ENCODE results near the gene SOX12. TPM values are rescaled to one million over a fixed set of nuclear protein-coding genes. Genes with fewer than 3 reads are reported as not detected.
A peak's percentile ranks its signal among the peaks of the same experiment; 100 is the strongest.

SOX12 gene
- total RNA-seq, 1 experiment from 2014 or later: 59.1 TPM

GRCh38 chr20:325045-325888 is at the start of gene SOX12 (continued):
- TF ChIP-seq GRHL2 (CRISPR knock-in tag; IDR thresholded peaks at IDR 0.05; ENCODE audit: insufficient replicate concordance, severe bottlenecking) (no peak), STAT6 (CRISPR knock-in tag; conservative IDR thresholded peaks at IDR 0.05; ENCODE audit: low read depth) (no peak), FOXJ3 (CRISPR knock-in tag; IDR thresholded peaks at IDR 0.05; ENCODE audit: borderline replicate concordance) (no peak), ZNF416 (CRISPR knock-in tag; IDR thresholded peaks at IDR 0.05) (no peak), GTF2I (CRISPR knock-in tag; conservative IDR thresholded peaks at IDR 0.05) (no peak), IRF1 (CRISPR knock-in tag; IDR thresholded peaks at IDR 0.05) (no peak), JAZF1 (CRISPR knock-in tag; IDR thresholded peaks at IDR 0.05) (no peak), SP1 (CRISPR knock-in tag; conservative IDR thresholded peaks at IDR 0.05) (peak; percentile 71), ATF6 (CRISPR knock-in tag; IDR thresholded peaks at IDR 0.05) (no peak), FOXK1 (CRISPR knock-in tag; IDR thresholded peaks at IDR 0.05) (peak; percentile 73), MLX (CRISPR knock-in tag; IDR thresholded peaks at IDR 0.05) (no peak), HMGXB4 (CRISPR knock-in tag; IDR thresholded peaks at IDR 0.05) (peak; percentile 2; the same call in 1 of the 2 replicates), TCF7 (CRISPR knock-in tag; IDR thresholded peaks at IDR 0.05; ENCODE audit: low read depth) (no peak), CREM (CRISPR knock-in tag; IDR thresholded peaks at IDR 0.05) (peak; percentile 88)

GRCh38 chr20:275791-276190 is 49.6 kb upstream of the SOX12 start:
- ChIA-PET CTCF (no interaction called here), POLR2A (interaction anchor here (1.0 kb wide), 1 partner anchor 48 kb away, joined by 3 read pairs; no protein-coding TSS in a partner anchor)
- Mint-ChIP-seq H3K27me3 (ENCODE audit: low read depth) (peaks cover 5% of the 10 kb centered on the region), H3K9me3 (no peaks in the 10 kb centered on the region), H3K4me1 (peaks cover 13% of the 10 kb centered on the region), H3K4me3 (no peak overlapping the region), H3K27ac (no peak overlapping the region), H3K36me3 (peaks cover 55% of the 10 kb centered on the region)
- no peak for TF ChIP-seq TCF7 (CRISPR knock-in tag; IDR thresholded peaks at IDR 0.05; ENCODE audit: low read depth)
- TF ChIP-seq USF2 (CRISPR knock-in tag; IDR thresholded peaks at IDR 0.05): no peak
- TF ChIP-seq CREM (CRISPR knock-in tag; IDR thresholded peaks at IDR 0.05): no peak
- no peak for TF ChIP-seq AR (CRISPR knock-in tag; IDR thresholded peaks at IDR 0.05)
- TF ChIP-seq CREB1 (CRISPR knock-in tag; IDR thresholded peaks at IDR 0.05): no peak
- DNase-seq (ENCODE audit: low spot score) (no peak), ATAC-seq (no peak)

Data from WTC11 (cell line).